IPS DF 6.9 (cell line): ENCODE data around the gene WNT6.

Source experiments
- DNase-seq: peaks from one replicate; pipeline ENCODE4 v3.0.0-alpha.2; 2013; ENCODE audit warnings: low read depth, low spot score
- H3K27ac ChIP-seq: one replicate; pipeline ENCODE4 v1.5.1; 2013; ENCODE audit warnings: low read length, control low read depth
- H3K27me3 ChIP-seq: 2 replicates; pipeline ENCODE4 v1.6.1; 2013; ENCODE audit warnings: mild to moderate bottlenecking, low read length; ENCODE audit not compliant: control insufficient read depth, insufficient read depth
- H3K36me3 ChIP-seq: 2 replicates; pipeline ENCODE4 v1.6.1; 2013; ENCODE audit warnings: low read length; ENCODE audit not compliant: control insufficient read depth, insufficient read depth
- H3K4me1 ChIP-seq: 2 replicates; pipeline ENCODE4 v1.6.1; 2013; ENCODE audit warnings: low read length; ENCODE audit not compliant: control insufficient read depth, insufficient read depth
- H3K4me3 ChIP-seq: 2 replicates; pipeline ENCODE4 v1.5.1; 2013; ENCODE audit warnings: mild to moderate bottlenecking, low read length
- H3K9me3 ChIP-seq: 2 replicates; pipeline ENCODE4 v1.6.1; 2013; ENCODE audit warnings: low read length, inconsistent platforms; ENCODE audit not compliant: control insufficient read depth, insufficient read depth
- WGBS: extraction: QIAGEN DNeasy Blood & Tissue Kit; methylation state at CpG from one replicate; pipeline ENCODE4 v1.1.7; 2013; ENCODE audit warnings: mixed read lengths, missing lambda C conversion rate; ENCODE audit not compliant: insufficient read length, insufficient coverage; 5-methylcytosine and 5-hydroxymethylcytosine counted together

Gene WNT6

DNA sequence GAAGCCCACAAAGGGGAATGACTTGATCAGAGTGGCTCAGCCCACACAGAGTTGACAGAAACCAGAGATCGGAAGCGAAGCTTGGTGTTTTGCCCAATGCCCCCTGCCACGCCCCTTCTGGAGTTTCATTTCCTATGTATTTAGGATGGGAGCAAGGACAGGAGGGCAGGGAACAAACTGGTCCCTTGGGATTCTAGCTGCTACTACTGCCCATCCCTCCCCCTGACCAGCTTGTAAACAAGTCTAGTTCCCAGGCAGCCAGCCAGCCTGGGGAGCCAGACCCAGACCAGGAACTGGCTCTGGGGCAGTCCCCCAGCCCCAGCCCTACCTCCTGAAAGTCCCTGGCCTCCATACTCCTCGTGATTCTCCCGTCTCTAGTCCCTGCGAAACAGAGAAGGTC lies 8.3 kb downstream of the WNT6 start:
- Histone ChIP-seq H3K36me3 (no peaks in the 10 kb centered on the region), H3K9me3 (no peaks in the 10 kb centered on the region), H3K4me1 (peaks cover 4% of the 10 kb centered on the region; the same call in 1 of the 2 replicates), H3K27me3 (peaks cover 66% of the 10 kb centered on the region), H3K4me3 (no peak overlapping the region), H3K27ac (no peak overlapping the region)
- WGBS, result no CpG with 5 or more reads among the region's 6 CpGs
- DNase-seq, result no peak

DNA sequence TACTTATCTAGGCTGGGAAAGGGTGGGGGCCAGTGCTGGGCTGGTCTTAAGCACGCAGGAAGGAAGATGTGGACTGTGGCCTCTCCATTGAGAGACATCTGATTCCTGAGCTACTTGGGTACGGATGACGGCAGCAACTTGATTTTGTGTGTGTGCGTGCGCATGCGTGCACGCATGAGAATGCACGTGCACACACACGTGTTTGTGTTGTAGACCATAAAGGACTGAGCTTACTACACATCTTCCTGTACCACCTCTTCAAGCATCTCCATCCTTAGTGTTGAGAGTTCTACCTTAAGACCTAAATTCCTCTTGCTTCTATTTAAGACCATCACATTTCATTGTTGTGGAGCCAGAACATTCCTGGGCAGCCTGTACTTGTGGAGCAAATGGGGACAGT lies 9.5 kb downstream of the WNT6 start:
- Histone ChIP-seq H3K36me3 (no peaks in the 10 kb centered on the region), H3K9me3 (no peaks in the 10 kb centered on the region), H3K4me3 (no peak overlapping the region), H3K27ac (no peak overlapping the region), H3K4me1 (peaks cover 7% of the 10 kb centered on the region; the same call in 1 of the 2 replicates), H3K27me3 (peaks cover 72% of the 10 kb centered on the region)
- no peak for DNase-seq
- no CpG with 5 or more reads among the region's 9 CpGs for WGBS

DNA sequence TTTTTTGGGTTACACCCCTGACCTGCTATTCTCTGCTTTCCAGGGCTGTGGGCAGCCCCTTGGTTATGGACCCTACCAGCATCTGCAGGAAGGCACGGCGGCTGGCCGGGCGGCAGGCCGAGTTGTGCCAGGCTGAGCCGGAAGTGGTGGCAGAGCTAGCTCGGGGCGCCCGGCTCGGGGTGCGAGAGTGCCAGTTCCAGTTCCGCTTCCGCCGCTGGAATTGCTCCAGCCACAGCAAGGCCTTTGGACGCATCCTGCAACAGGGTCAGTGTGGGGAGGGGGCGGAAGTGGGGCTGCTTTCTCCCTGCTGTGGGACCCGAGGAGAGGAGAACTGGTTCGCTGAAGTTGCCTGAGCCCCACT lies 11.4 kb downstream of the WNT6 start:
- no peak for DNase-seq
- WGBS, result no CpG with 5 or more reads among the region's 18 CpGs
- no peak overlapping the region for H3K4me3 ChIP-seq
- H3K4me1 ChIP-seq, result peaks cover 7% of the 10 kb centered on the region; the same call in 1 of the 2 replicates
- no peaks in the 10 kb centered on the region for H3K36me3 ChIP-seq
- no peak overlapping the region for H3K27ac ChIP-seq
- H3K9me3 ChIP-seq, result no peaks in the 10 kb centered on the region
- H3K27me3 ChIP-seq, result peaks cover 89% of the 10 kb centered on the region

DNA sequence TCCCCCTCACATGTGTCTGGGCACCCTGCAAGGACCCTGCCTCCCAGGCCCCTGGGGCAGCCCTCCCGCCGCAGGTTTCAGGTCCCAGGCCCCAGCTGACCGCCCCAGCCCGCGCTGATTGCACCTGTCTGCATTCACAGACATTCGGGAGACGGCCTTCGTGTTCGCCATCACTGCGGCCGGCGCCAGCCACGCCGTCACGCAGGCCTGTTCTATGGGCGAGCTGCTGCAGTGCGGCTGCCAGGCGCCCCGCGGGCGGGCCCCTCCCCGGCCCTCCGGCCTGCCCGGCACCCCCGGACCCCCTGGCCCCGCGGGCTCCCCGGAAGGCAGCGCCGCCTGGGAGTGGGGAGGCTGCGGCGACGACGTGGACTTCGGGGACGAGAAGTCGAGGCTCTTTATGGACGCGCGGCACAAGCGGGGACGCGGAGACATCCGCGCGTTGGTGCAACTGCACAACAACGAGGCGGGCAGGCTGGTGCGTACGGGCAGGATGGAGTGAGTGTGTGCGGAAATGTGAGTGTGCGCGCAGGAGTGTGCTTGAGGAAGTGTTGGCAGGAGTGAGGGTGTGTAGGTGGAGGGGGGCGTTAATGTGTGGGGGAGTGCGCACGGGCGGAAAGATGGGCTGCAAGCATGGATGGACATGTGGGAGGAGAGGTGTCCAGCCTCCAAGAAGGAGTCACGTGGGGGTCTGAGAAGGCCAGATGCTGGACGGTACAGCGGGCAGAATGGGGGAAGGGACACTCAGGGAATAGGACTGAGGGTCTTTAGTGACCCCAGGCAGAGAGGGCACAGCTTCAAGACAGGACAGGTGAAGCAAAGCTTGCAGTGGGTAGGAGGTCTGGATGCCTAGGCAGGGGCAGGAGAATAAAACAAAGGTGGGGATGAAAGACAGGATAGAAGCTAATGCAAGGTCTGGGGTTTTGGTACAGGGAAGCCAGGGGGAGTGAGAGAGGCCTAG lies 12.0 kb downstream of the WNT6 start:
- Histone ChIP-seq H3K4me3 (no peak overlapping the region), H3K9me3 (no peaks in the 10 kb centered on the region)
- WGBS, result no CpG with 5 or more reads among the region's 60 CpGs

DNA sequence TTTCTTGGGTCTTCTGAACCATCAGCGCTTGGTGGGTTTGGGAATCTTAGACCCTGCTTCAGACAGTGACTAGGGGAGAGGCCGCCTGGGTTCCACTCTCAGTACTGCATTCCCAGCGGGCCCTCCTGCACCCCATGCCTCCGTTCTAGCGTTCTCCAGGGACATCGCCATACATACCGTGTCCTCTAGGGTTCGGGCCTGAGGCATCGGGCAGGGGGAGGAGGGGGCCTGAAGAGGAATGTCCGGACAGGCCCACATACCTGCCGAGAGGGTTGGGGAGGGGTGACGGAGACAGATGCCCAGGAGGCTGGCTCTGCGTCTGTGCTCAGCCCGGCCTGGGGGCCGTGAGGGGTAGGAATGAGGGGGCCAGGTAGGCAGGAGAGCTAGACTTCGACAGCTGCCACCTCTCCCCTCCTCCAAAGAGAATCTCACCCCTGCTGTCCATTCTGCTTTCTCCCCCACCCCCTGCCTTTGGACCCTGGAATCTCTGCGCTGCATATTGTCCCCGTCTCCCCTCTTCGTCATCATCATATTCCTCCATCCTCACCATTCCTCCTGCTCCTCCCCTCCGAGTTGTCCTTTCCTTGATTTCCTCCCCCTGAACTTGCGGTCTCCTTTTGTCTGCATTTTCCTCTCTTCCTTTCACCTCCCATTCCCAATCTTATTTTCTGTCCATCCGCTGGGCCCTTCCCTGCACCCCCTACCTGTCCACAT lies 13.2 kb downstream of the WNT6 start:
- H3K4me1 ChIP-seq, result peaks cover 8% of the 10 kb centered on the region; the same call in 1 of the 2 replicates
- WGBS, result no CpG with 5 or more reads among the region's 22 CpGs
- no peak for DNase-seq
- H3K27me3 ChIP-seq, result peaks cover 95% of the 10 kb centered on the region
- no peak overlapping the region for H3K4me3 ChIP-seq
- H3K9me3 ChIP-seq, result no peaks in the 10 kb centered on the region
- no peak overlapping the region for H3K27ac ChIP-seq
- H3K36me3 ChIP-seq, result no peaks in the 10 kb centered on the region

More for the DNA sequence above, 12.0 kb downstream of the WNT6 start:
- Histone ChIP-seq H3K4me1 (peaks cover 7% of the 10 kb centered on the region; the same call in 1 of the 2 replicates), H3K27me3 (peaks cover 93% of the 10 kb centered on the region), H3K36me3 (no peaks in the 10 kb centered on the region), H3K27ac (no peak overlapping the region)
- DNase-seq, result no peak

DNA sequence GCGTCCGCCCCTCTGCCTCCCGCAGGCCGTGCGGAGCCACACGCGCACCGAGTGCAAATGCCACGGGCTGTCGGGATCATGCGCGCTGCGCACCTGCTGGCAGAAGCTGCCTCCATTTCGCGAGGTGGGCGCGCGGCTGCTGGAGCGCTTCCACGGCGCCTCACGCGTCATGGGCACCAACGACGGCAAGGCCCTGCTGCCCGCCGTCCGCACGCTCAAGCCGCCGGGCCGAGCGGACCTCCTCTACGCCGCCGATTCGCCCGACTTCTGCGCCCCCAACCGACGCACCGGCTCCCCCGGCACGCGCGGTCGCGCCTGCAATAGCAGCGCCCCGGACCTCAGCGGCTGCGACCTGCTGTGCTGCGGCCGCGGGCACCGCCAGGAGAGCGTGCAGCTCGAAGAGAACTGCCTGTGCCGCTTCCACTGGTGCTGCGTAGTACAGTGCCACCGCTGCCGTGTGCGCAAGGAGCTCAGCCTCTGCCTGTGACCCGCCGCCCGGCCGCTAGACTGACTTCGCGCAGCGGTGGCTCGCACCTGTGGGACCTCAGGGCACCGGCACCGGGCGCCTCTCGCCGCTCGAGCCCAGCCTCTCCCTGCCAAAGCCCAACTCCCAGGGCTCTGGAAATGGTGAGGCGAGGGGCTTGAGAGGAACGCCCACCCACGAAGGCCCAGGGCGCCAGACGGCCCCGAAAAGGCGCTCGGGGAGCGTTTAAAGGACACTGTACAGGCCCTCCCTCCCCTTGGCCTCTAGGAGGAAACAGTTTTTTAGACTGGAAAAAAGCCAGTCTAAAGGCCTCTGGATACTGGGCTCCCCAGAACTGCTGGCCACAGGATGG lies 14.0 kb downstream of the WNT6 start:
- Histone ChIP-seq H3K27ac (no peak overlapping the region), H3K36me3 (no peaks in the 10 kb centered on the region), H3K4me1 (peaks cover 8% of the 10 kb centered on the region; the same call in 1 of the 2 replicates), H3K27me3 (peaks cover 96% of the 10 kb centered on the region), H3K4me3 (no peak overlapping the region), H3K9me3 (no peaks in the 10 kb centered on the region)
- DNase-seq, result no peak
- no CpG with 5 or more reads among the region's 86 CpGs for WGBS

DNA sequence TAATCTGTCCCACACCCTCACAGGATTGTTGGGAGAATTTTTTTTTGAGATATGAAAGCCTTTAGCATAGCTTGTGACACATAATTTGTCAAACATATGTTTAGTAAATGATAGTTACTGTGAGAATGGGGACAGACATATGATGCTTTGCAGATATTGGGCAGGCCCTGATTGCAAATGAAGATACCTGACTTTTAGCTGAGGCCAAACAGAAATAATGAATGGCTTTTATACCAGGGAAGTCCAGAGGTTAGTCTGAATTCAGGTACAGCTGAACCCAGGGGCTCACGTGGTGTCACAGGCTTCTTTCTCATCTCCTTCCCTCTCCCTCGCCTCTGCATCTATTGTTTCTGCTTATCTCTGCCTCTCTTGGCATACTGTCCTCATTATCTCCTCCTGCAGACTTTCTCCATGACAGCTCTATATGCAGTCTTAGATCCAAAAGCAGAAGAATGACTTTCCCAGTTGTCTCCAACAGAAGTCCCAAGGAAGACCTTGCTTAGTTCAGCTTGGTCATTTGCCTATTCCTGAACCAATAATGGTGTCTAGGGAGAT lies 16.2 kb downstream of the WNT6 start:
- no peak overlapping the region for H3K27ac ChIP-seq
- no peak for DNase-seq
- H3K4me1 ChIP-seq, result peaks cover 13% of the 10 kb centered on the region
- no peaks in the 10 kb centered on the region for H3K36me3 ChIP-seq
- no peaks in the 10 kb centered on the region for H3K9me3 ChIP-seq
- H3K27me3 ChIP-seq, result peaks cover 96% of the 10 kb centered on the region
- no peak overlapping the region for H3K4me3 ChIP-seq
- WGBS, result no CpG with 5 or more reads among the region's 2 CpGs

DNA sequence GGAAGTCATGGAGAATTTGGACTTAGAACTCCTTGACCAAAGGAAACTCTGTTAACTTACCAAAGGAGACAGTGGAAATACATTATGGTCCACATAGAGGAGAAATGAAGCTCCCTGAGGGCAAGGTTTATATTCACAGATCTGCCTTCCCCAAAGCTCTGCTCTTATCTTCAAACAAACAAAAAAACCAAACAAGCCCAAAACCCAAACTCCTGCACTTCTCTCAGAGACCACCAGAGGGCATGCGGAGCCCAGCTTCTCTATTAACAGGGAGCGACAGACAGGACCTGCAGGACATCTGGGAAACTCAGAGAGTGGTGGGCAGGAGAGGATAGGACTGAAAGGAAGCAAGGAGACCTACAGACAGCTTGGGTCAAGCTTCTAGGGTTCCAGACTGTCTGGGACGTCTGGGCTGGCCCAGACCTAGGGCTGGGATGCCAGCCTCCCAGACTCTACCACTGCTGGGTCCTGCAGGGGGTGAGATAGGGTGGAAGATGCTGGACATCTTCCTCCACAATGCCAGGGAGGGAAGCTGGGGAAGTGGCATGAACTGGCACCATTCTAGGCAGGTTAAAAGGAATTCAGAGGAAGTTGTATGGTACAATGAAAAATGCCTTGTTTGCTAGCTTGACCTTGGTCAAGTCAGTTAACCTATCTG lies 17.1 kb downstream of the WNT6 start:
- no CpG with 5 or more reads among the region's 3 CpGs for WGBS
- H3K4me3 ChIP-seq, result no peak overlapping the region
- H3K27me3 ChIP-seq, result peaks cover 96% of the 10 kb centered on the region
- H3K27ac ChIP-seq, result no peak overlapping the region
- no peaks in the 10 kb centered on the region for H3K9me3 ChIP-seq
- no peak for DNase-seq
- H3K4me1 ChIP-seq, result peaks cover 10% of the 10 kb centered on the region
- no peaks in the 10 kb centered on the region for H3K36me3 ChIP-seq

DNA sequence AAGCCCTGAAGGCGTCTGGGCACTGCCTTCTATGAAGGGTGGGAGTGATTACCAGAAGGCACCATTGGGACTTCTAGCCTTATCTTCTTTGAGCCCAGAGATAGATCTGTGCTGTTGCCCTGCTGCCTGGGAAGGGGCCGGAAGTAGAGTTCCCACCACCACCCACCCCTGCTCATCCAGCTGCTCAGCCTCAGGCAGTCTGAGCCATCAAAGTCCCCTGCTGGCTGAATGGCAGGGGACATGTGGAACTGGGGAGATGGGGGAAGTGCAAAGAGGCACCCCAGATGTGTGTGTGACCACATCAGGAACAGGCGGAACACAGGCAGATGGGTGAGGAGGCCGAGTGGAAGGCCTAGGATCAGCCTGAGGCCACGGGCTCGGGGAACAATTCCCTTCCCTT lies 17.7 kb downstream of the WNT6 start:
- Histone ChIP-seq H3K36me3 (no peaks in the 10 kb centered on the region), H3K4me1 (peaks cover 9% of the 10 kb centered on the region), H3K9me3 (no peaks in the 10 kb centered on the region), H3K4me3 (no peak overlapping the region), H3K27ac (no peak overlapping the region), H3K27me3 (peaks cover 96% of the 10 kb centered on the region)
- DNase-seq, result no peak
- WGBS, result no CpG with 5 or more reads among the region's 6 CpGs
